ENCODE data around the gene SIL1.
A peak's percentile ranks its signal among the peaks of the same experiment; 100 is the strongest.
"Not testable (repeated sequence)": the region's sequence is repeated elsewhere in the genome, so short reads cannot be mapped to it uniquely, and the experiment has no call there.

Gene SIL1

GRCh38 chr5:139171779-139172404 lies 26.3 kb downstream of the SIL1 start:
- DNase-seq: no peak

GRCh38 chr5:139167952-139168720 lies 30.0 kb downstream of the SIL1 start:
- no peak for DNase-seq

- DNase-seq: no peak
Observed at GRCh38 chr5:139167533-139167932, 30.6 kb downstream of the SIL1 start.

GRCh38 chr5:139167063-139167462 lies 31.1 kb downstream of the SIL1 start:
- DNase-seq: no peak

GRCh38 chr5:139164897-139165296 lies 33.3 kb downstream of the SIL1 start:
- not testable (repeated sequence) for DNase-seq

GRCh38 chr5:139164020-139164419 lies 34.1 kb downstream of the SIL1 start:
- no peak for DNase-seq

- DNase-seq: no peak
Observed at GRCh38 chr5:139162448-139162847, 35.7 kb downstream of the SIL1 start.

- DNase-seq: no peak
Observed at GRCh38 chr5:139158791-139159190, 39.4 kb downstream of the SIL1 start.

- no peak for DNase-seq
Observed at GRCh38 chr5:139157556-139157955, 40.6 kb downstream of the SIL1 start.

GRCh38 chr5:139156814-139157213 lies 41.4 kb downstream of the SIL1 start:
- no peak for DNase-seq

- DNase-seq: no peak
Observed at GRCh38 chr5:139155333-139155732, 42.8 kb downstream of the SIL1 start.

- DNase-seq: no peak
Observed at GRCh38 chr5:139151902-139152301, 46.3 kb downstream of the SIL1 start.

- DNase-seq: no peak
Observed at GRCh38 chr5:139150367-139150999, 47.7 kb downstream of the SIL1 start.

- DNase-seq: no peak
Observed at GRCh38 chr5:139149477-139150199, 48.5 kb downstream of the SIL1 start.

GRCh38 chr5:139148986-139149385 lies 49.2 kb downstream of the SIL1 start:
- no peak for DNase-seq

GRCh38 chr5:139148306-139148705 lies 49.9 kb downstream of the SIL1 start:
- no peak for DNase-seq

- DNase-seq: no peak
Observed at GRCh38 chr5:139147483-139148087, 50.6 kb downstream of the SIL1 start.

GRCh38 chr5:139146809-139147482 lies 51.2 kb downstream of the SIL1 start:
- peak in 1 of 2 experiments; percentile 38 for DNase-seq

- DNase-seq: no peak
Observed at GRCh38 chr5:139141446-139142204, 56.5 kb downstream of the SIL1 start.

- DNase-seq: no peak
Observed at GRCh38 chr5:139140591-139141071, 57.5 kb downstream of the SIL1 start.

GRCh38 chr5:139138809-139139208 lies 59.4 kb downstream of the SIL1 start:
- no peak for DNase-seq

All from NCI-H1930 (cell line).